HG02943 (cell line): Measurements from ENCODE around the gene EPHB2.

Experiments used
- ATAC-seq: cut with Tn5 transposase; IDR thresholded peaks from one replicate; pipeline ENCODE4 v1.9.1; 2021; ENCODE audit warnings: mild to moderate bottlenecking, low read depth, moderate library complexity; ENCODE audit not compliant: unreplicated experiment

The EPHB2 gene

GRCh38 chr1:22850281-22850680 lies 139.6 kb downstream of the EPHB2 start:
- no peak for ATAC-seq

GRCh38 chr1:22850681-22851080 lies 140.0 kb downstream of the EPHB2 start:
- no peak for ATAC-seq

- no peak for ATAC-seq
These were observed 140.9 kb downstream of the EPHB2 start for GRCh38 chr1:22851517-22851916.

DNA sequence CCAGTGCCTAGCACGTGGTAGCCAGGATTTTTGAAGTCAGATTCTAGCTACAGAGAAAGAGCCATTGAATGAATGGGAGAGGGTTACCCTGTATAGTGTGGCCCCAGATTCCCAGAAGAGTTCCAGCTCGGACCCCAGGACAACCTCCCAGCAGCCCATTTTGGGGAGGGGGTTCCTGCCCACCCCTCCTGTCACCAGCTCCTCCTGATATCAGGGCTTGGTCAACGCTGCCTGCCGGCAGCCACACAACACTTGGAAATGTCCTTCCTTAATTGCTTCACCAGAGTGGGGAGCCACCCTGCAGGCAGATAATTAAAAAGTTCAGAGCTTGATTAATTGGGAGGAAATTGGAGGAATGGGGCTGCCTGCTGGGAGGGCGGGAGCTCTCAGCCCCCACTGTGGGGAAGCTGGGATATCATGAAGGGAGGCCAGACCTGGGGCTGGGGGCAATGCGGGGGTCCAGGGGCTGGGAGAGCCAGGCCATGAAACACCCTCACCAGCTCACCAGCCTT lies 141.6 kb downstream of the EPHB2 start:
- ATAC-seq: no peak

GRCh38 chr1:22853651-22854185 lies 143.1 kb downstream of the EPHB2 start:
- ATAC-seq: no peak

DNA sequence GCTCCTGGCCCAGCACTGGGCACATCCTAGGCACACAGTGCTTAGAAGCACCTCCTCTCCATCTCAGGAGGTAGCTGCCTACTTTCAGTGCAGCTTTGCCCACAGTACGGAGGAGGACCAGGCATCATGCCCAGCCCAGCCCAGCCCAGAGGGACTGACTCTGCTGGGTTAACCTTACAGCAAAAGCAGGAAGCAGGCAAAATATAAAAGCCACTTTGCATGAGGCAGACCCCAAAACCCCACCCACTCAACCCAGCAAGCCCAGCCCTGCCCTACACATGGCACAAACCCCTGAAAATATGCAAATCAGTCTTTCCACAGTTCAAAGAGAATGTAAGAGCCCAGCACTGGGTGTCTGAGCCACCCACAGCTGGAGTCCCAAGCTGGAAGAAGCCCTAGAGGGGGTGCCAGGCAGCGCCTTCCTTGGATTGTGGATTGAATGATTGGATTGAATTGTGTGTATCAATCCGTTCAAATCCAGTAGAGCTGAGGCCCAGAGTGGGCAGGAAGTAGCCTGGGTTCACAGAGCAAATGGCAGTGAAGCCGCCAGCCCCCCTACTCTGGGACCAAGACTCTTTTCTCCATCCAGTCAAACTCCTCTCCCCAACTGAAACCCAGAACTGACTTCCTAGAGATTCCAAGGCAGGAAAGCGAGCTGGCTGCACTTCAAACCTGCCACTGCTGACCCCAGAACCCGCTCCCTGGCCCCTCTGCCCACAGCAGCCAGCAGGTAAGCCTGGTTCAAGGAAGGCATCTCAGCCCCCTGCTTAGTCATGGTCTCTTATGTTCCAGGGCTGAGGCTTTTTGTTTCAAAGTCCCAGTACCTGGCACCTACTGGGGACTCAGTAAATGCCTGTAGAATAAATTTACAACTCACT lies 144.3 kb downstream of the EPHB2 start:
- no peak for ATAC-seq

- ATAC-seq: no peak
These were observed 145.3 kb downstream of the EPHB2 start for GRCh38 chr1:22855668-22856606.

GRCh38 chr1:22857661-22858060 lies 147.0 kb downstream of the EPHB2 start:
- ATAC-seq: no peak

GRCh38 chr1:22860414-22860800 lies 149.8 kb downstream of the EPHB2 start:
- no peak for ATAC-seq

DNA sequence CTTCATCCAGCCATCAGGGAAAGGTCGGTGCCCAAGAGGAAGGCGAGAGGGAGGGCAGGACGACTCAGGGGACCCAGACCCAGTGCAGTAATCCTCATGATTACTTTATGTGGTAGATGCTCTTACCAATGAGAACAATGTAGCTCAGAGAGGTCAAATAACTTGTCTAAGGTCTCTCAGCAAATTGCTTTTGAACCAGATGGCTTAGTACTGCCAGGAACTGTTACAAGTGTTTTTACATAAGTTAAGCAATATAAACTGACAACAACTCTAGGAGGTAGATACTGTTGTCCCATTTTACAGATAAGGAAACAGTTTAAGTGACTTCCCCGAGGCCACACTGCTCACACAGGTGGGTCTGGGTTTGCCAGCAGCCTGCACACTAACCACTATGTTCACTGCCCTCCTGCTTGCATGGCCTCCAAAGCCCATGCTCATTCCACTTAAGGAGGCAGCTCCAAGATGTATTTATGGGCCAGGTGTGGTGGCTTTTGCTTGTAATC lies 150.3 kb downstream of the EPHB2 start:
- ATAC-seq: no peak

DNA sequence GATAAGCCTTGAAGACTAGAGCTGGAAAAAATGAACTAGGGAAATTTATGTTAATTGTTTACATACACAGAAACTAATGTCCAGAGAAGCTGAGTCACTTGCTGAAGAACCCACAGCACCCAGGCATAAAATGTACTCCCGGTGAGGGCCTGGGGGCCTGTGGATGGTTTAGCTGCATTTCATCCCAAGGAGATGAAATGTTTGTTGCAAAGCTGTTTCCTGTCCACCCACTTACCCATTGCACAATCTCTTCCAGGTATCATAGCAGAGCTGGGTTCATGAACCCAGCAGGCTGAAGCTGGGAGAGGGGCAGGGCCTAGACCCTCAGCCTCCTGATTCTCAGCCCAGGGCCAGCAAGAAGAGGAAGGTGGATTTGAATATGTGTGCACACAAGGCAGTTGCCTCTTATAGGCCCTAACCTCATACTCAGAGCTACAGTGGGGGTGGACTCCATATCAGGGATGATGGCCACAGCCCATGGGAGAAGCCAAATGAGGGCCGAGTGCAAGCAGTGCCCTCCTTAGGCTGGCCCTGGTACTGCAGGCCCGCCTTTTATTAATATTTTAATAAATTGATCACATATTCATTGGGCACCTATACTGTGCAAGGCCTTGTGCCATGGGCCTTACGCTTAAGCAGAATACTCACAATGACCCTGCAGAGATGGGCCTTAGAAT lies 151.3 kb downstream of the EPHB2 start:
- no peak for ATAC-seq

DNA sequence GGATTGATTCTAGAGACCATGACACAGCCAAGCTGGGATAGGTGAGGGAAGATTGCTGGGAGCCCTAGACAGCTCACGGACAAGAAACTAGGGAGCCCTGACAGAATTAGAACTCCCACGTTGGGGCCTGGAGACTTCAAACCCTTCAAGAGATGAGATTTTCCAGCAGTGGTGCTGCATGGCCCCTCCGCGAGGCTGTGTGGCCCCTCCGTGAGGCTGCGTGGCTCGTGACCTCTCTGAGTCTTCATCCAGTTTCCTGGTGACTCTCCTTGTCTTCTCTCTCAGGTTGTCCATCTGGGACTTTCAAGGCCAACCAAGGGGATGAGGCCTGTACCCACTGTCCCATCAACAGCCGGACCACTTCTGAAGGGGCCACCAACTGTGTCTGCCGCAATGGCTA lies 152.1 kb downstream of the EPHB2 start:
- no peak for ATAC-seq

DNA sequence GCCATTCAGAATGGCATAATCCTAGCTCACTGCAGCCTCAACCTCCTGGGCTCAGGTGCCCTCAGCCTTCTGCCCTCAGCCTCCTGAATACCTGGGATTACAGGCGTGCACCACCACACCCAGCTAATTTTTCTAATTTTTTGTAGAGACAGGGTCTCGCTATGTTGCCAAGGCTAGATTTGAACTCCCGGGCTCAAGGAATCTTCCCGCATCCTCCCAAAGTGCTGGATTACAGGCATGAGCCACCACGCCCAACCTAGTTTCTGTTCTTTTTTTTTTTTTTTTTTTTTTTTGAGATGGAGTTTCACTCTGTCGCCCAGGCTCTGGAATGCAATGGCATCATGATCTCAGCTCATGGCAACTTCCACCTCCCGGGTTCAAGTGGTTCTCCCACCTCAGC lies 153.1 kb downstream of the EPHB2 start:
- no peak for ATAC-seq

DNA sequence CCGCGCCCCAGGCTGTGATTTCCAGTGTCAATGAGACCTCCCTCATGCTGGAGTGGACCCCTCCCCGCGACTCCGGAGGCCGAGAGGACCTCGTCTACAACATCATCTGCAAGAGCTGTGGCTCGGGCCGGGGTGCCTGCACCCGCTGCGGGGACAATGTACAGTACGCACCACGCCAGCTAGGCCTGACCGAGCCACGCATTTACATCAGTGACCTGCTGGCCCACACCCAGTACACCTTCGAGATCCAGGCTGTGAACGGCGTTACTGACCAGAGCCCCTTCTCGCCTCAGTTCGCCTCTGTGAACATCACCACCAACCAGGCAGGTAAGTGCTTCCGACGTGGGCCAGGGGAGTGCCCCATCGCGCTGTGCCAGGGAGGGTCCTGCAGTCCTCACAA lies 154.2 kb downstream of the EPHB2 start:
- ATAC-seq: no peak

DNA sequence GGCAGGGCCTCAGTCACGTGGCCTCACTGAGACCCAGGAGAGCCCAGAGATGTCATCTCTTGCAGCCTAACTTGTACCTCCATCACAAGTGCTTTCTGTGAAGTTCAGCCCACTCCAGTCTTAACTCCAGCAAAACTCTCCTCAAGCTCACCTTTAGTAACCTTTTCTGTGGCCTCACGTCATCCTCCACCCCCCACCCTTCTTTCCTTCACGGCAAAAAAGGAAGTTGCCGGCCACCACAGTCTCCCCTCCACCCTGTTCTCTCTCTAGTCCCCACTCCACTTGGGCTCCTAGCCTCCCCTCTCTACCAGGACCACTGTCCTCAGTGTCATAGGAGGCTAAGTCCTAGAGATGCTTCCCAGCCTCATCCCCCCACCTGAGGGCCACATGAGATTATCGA lies 155.1 kb downstream of the EPHB2 start:
- ATAC-seq: no peak

- ATAC-seq: no peak
These were observed 156.2 kb downstream of the EPHB2 start for GRCh38 chr1:22866868-22867267.

- no peak for ATAC-seq
These were observed 157.7 kb downstream of the EPHB2 start for GRCh38 chr1:22868331-22868730.

- no peak for ATAC-seq
These were observed 158.7 kb downstream of the EPHB2 start for GRCh38 chr1:22869325-22869724.

DNA sequence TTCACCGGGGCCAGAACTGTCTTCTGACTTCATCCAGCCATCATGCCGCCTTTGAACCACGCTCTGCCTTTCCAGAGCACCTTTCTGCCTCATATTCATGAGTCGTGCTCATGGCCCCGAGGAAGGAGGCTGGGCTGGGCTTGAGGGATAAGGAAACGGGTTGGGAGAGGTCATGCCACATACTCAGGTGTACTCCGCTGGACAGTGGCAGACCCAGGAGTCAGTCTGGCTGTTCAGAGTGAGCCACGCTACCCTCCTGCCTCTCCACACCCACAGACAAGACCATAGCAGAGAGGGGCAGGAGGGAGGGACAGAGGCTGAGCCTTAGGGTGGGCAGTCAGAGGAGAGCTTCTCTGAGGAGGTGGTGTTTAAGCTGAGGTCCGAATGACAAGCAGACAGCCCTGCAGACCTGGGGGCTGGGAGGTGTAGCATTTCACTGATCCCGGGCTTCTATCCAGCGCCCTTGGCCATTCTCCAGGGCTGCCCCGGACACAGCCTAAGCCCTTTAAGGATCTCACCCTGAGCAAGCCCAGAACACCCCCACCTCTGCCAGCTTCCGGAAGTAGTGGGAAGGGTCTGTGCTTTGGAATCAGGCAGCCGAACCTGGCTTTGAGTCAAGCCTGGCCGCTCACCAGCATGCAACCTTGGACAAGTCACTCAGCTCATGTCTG lies 159.7 kb downstream of the EPHB2 start:
- no peak for ATAC-seq
